Endothelial cell of coronary artery (primary cell): ENCODE data around the gene BICRA. TPM values are rescaled to one million over a fixed set of nuclear protein-coding genes. Genes with fewer than 3 reads are reported as not detected.

ENCODE experiments used
- total RNA-seq: library from RNA; depleted of rRNA; stranded (reverse); fragments of >200 nt; gene quantifications from 2 replicates; pipeline ENCODE4 v1.2.3, GENCODE V29; 2014

Gene BICRA
- 2.5 and 2.7 TPM in 2 replicates for total RNA-seq

DNA sequence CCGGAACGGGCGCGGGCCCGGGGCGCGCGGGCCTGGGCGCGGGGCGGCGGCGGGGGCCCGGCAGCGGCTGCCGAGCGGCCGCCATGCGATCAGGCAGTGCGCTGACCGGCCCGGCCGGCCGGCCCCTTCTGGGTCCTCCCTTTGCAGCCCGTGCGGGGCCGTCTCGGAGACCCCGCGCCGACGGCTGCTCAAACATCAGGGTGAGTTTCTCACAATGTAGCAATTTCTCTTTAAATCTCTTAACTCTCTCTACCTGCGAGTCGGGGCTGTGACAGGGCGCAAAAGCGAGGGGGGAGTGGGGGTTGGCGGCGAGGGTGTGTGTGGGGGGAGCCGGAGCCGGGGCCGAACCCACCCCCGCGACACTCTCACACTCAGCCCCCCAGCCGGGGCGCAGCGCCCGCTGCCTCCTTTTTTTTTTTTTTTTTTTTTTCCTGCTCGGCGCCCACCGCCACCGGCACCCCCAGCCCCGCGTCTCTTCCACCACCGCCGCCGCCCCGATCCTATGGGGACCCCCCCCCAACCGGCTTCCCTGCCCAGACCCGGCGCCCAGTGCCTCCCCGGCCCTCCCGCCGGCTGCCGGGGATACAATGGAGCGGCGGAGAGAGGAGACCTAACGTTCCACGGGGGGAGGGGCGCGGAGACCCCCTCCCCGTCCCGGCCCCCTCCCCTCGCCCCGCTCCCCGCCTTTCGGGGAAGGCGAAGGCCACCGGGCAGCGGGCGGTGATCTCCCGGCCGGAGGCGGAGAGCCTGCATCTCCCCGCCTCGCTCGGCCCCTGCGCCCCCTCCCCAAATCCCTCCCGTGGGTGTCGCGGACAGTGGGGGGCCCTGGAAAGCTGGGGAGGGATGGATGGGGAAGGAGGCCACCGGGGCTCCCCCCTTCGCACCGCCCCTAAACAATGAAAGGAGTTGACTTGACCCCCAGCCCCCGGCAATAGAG, at the start of gene BICRA:
BICRA (plus strand) TSS at position 166 of the 937 bp plus-strand sequence. CDS start 64,441 bp downstream, outside the sequence.

DNA sequence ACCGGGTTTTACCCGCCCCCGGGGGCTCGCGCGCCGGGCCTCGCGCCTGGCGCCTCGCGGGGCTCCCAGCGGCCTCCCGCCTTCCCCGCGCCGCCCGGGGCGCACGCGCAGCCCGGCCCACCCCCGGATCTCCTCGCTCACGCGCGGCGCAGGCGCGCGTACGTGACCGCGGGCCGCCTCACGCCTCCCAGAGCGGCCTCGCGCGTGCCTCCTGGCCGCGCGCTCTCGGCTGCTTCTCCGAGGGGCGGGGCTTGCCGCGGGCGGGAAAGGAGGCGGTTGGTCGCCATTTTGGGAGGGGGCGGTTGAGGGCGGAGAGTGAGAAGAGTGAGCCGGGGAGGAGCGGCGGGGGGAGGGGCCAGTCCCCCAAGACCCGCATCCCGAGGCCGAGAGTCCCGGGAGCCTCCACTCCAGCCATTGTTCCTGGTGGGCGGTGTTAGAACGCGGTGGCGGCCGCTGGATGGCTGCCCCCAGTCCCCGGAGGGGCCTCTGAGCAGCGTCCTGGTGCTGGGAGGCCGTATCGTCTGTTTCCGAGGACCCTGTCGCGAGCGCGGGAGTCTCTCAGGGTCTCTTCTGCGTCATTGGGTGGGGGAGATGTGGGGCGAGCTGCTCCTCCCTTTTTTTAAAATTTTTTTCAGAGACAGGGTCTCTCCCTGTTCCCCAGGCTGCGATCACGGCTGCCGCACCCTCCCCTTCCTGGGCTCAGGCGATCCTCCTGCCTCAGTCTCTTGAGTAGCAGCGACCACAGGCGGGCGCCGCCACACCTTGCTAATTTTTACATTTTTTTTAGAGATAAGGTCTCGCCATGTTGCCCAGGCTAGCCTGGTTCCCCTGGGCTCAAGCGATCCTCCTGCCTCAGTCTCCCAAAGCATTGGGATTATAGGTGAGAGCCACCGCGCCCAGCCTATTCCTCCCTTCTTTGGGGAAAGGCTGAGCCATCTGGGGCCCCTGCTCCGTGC, 35.6 kb upstream of the BICRA start, which contains the start of gene ZNF541:
ZNF541 (minus strand) TSS at position 78 of the 956 bp plus-strand sequence. CDS start 17,292 bp downstream, outside the sequence.

DNA sequence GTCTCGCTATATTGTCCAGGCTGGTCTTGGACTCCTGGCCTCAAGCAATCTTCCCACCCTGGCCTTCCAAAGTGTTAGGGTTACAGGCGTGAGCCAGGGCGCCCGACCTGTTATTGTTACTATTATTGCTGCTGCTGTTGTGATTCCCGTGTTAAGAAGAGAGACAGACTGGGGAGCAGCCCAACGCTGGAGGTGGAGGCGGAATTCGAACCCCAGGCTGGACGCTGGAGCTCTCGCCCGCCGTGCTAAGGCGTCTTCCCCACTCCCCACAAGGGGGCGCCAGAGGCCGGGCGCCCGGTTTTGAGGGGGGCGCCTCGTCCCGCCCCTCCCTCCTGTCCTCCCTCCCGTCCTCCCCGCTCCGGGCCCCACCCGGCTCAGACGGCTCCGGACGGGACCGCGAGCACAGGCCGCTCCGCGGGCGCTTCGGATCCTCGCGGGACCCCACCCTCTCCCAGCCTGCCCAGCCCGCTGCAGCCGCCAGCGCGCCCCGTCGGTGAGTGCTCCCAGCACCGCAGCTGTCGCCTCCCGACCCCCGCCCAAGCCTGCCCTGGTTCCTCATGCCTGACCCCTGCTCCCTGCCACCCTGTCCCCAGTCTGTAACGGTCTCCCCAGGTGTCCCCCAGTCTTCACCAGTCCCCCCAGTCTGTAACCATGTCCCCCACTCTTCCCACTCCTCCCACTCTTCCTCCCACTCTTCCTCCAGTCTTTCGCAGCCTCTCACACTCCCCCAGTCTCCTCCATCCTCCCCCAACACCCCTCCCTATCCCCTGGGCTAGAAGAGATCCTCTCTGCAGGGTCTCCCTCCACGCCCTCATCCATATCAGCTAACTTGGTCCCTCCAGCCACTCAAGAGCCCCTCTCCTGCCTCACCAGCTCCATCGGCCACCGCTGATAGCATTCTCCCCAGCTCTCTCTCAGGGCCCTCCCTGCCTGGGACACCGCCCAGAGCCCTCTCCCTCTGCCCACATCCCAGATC, 104.4 kb downstream of the BICRA start, which contains the start of gene EHD2:
EHD2 (plus strand) TSS at position 377 of the 976 bp plus-strand sequence. CDS start 3,191 bp downstream, outside the sequence.

DNA sequence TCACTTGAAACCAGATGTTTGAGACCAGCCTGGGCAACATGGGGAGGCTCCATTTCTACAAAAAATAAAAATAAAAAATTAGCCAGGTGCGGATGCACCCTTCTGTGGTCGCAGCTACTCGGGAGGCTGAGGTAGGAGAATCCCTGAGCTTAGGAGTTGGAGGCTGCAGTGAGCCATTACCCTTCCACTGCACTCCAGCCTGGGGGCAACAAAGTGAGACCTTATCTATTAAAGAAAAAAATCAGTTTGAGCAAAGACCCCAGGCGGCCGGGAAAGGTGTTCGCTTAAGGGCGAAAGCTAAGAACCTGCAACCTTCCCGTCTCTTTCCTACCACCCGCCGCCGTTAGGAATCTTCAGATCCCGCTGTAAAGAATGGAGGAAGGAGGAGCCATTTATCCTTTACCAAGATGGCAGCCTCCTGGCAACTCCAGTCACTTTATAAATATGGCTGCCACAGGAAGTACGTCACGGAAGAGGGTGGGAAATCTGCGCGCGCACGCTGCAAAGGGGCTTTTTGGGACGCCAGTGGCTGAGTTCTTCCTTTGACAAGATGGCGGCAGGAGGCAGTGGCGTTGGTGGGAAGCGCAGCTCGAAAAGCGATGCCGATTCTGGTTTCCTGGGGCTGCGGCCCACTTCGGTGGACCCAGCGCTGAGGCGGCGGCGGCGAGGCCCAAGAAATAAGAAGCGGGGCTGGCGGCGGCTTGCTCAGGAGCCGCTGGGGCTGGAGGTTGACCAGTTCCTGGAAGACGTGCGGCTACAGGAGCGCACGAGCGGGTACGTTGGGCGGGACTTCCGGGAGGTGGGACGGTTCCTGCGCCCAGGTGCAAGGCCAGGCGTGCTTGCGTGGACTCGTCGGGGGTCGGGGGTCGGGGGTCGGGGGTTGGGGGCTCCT, 136.3 kb downstream of the BICRA start, which contains the start of gene NOP53:
NOP53 (plus strand) TSS at position 537 of the 892 bp plus-strand sequence; CDS start at position 551, 14 bp downstream.

Other genes with a start within 250 kb of the BICRA start
- 4.0 TPM in 1 of 2 replicates, not detected in the other for gene MEIS3, start 189.6 kb upstream of the BICRA start, total RNA-seq
- under 0.01 TPM in 1 of 2 replicates, not detected in the other for gene SLC8A2, start 137.2 kb upstream of the BICRA start, total RNA-seq
- 4.2 and 5.5 TPM in 2 replicates for gene KPTN, start 124.9 kb upstream of the BICRA start, total RNA-seq
- gene NAPA, start 94.1 kb upstream of the BICRA start, total RNA-seq = 48.9 and 56.0 TPM in 2 replicates
- gene ZNF541, start 36.0 kb upstream of the BICRA start, total RNA-seq = under 0.01 and 0.27 TPM in 2 replicates
- gene EHD2, start 104.3 kb downstream of the BICRA start, total RNA-seq = 88.3 and 162 TPM in 2 replicates
- 70.6 and 83.4 TPM in 2 replicates for gene NOP53, start 136.4 kb downstream of the BICRA start, total RNA-seq
- gene SELENOW, start 169.6 kb downstream of the BICRA start, total RNA-seq = 257 and 398 TPM in 2 replicates
- not detected in 2 replicates for gene TPRX1, start 195.4 kb downstream of the BICRA start, total RNA-seq
- gene CRX, start 212.8 kb downstream of the BICRA start, total RNA-seq = not detected in 2 replicates